ENCODE results near the gene EPB41L4B.

Gene EPB41L4B

DNA sequence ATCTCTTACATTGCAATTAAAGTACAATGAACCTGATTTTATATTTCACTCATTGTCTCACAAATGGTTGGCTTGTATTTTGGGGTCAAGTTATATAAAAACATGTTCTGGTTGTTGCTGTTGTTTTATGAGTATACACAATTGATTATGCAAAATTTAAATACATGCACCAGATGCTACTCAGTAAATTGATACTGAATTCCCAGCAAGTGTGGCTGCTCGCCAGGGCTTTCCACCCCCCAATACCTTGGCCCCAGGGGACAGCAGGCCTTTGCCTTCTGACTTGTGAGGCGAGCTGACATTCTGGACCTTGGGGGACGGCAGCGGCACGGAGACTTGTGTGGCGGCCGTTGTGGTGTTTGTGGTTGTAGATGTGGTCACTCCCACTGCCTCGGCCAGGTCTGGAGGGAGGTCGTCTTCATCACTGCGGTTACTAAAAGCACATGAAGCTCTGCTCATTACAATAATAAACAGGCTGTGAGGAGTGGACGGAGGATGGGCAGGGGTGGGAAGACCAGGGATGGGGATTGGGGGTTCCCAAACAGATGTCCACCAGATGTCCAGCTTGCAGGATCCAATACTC is 126.8 kb downstream of the EPB41L4B start:
- Histone ChIP-seq H2AFZ (ENCODE audit: low read depth, low read length) (no peak overlapping the region), H3K27me3 (ENCODE audit: control insufficient read depth in 1 of 2, insufficient read depth in 1 of 2, low read length in 2 of 2) (peaks cover 5 to 36% of the 10 kb centered on the region in 2 experiments), H2BK15ac (ENCODE audit: low read depth, poor library complexity, severe bottlenecking) (no peak overlapping the region), H3K9ac (ENCODE audit: low read length) (no peak overlapping the region), H2BK12ac (ENCODE audit: low read length in 2 of 2) (no peak overlapping the region), H3K18ac (ENCODE audit: low read depth in 1 of 2, low read length in 2 of 2) (no peak overlapping the region), H2BK120ac (ENCODE audit: low read depth, low read length) (no peak overlapping the region), H4K91ac (ENCODE audit: low read length) (no peak overlapping the region), H3K36me3 (ENCODE audit: control insufficient read depth in 1 of 2, insufficient read depth in 2 of 2, low read depth in 1 of 2, low read length in 2 of 2) (no peaks in the 10 kb centered on the region), H3K14ac (ENCODE audit: low read length in 2 of 2) (no peak overlapping the region), H3K27ac (ENCODE audit: low read length, poor library complexity, severe bottlenecking) (no peak overlapping the region), H2AK5ac (ENCODE audit: low read length, severe bottlenecking) (no peak overlapping the region), H2BK5ac (ENCODE audit: low read depth, low read length, poor library complexity, severe bottlenecking) (no peak overlapping the region), H3K4ac (ENCODE audit: low read depth in 1 of 2, low read length in 2 of 2) (no peak overlapping the region), H3K4me3 (ENCODE audit: insufficient read depth in 1 of 2, low read depth in 1 of 2, low read length in 2 of 2) (no peak overlapping the region), H3K79me1 (replicated peaks; ENCODE audit: low read length, poor library complexity, severe bottlenecking) (no peaks in the 10 kb centered on the region), H3K4me1 (ENCODE audit: control insufficient read depth, insufficient read depth, low read depth, low read length) (no peaks in the 10 kb centered on the region), H3K4me2 (ENCODE audit: low read length, poor library complexity, severe bottlenecking) (no peak overlapping the region), H3K23ac (ENCODE audit: low read length in 2 of 2) (no peak overlapping the region), H4K8ac (ENCODE audit: low read length) (no peak overlapping the region), H3K9me3 (ENCODE audit: control insufficient read depth, low read length) (no peaks in the 10 kb centered on the region)
- no peak for DNase-seq
- 82% methylated on average over 9 of the region's 11 CpGs for whole genome bisulfite sequencing

DNA sequence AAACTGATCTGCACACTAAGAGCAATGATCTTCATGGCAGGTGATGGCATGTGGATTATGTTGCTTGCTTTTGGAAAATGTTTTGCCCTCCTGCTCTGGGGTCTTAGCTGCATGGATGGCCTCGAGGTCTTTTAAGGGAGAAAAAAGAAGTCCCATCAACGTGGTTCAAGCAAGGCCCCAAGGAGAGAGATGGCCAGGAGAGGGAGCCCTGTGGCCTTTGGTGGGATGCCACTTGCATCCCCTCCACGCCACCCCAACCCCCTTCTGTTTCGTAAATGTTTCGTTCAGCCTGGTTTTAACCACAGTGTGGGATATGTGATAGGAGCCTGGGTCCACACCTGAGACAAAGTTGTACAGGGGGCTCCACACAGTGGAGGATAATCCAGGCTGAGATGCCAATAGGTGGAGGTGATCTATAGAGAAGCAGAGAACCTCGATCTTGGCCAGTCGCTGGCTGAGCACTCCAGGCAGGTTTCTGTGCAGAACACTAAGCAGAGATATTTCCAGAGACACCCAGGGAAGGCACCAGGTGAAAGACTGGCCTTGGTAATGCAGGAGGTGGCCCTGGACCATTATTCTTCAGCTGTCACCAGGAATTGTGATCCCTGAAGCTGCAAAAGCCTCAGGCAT is 128.0 kb downstream of the EPB41L4B start:
- Histone ChIP-seq H3K23ac (ENCODE audit: low read length in 2 of 2) (no peak overlapping the region), H4K91ac (ENCODE audit: low read length) (no peak overlapping the region), H3K4ac (ENCODE audit: low read depth in 1 of 2, low read length in 2 of 2) (no peak overlapping the region), H3K18ac (ENCODE audit: low read depth in 1 of 2, low read length in 2 of 2) (no peak overlapping the region), H2BK5ac (ENCODE audit: low read depth, low read length, poor library complexity, severe bottlenecking) (no peak overlapping the region), H3K9me3 (ENCODE audit: control insufficient read depth, low read length) (no peaks in the 10 kb centered on the region), H3K4me3 (ENCODE audit: insufficient read depth in 1 of 2, low read depth in 1 of 2, low read length in 2 of 2) (no peak overlapping the region), H3K27ac (ENCODE audit: low read length, poor library complexity, severe bottlenecking) (no peak overlapping the region), H3K79me1 (replicated peaks; ENCODE audit: low read length, poor library complexity, severe bottlenecking) (no peaks in the 10 kb centered on the region), H2AK5ac (ENCODE audit: low read length, severe bottlenecking) (no peak overlapping the region), H2BK15ac (ENCODE audit: low read depth, poor library complexity, severe bottlenecking) (no peak overlapping the region), H4K8ac (ENCODE audit: low read length) (no peak overlapping the region), H3K27me3 (ENCODE audit: control insufficient read depth in 1 of 2, insufficient read depth in 1 of 2, low read length in 2 of 2) (peaks cover 5 to 35% of the 10 kb centered on the region in 2 experiments), H2AFZ (ENCODE audit: low read depth, low read length) (no peak overlapping the region), H2BK12ac (ENCODE audit: low read length in 2 of 2) (no peak overlapping the region), H3K4me1 (ENCODE audit: control insufficient read depth, insufficient read depth, low read depth, low read length) (no peaks in the 10 kb centered on the region), H3K9ac (ENCODE audit: low read length) (no peak overlapping the region), H3K4me2 (ENCODE audit: low read length, poor library complexity, severe bottlenecking) (no peak overlapping the region), H3K36me3 (ENCODE audit: control insufficient read depth in 1 of 2, insufficient read depth in 2 of 2, low read depth in 1 of 2, low read length in 2 of 2) (no peaks in the 10 kb centered on the region), H2BK120ac (ENCODE audit: low read depth, low read length) (no peak overlapping the region), H3K14ac (ENCODE audit: low read length in 2 of 2) (no peak overlapping the region)
- 51% methylated on average over 6 of the region's 7 CpGs for WGBS
- no peak for DNase-seq

DNA sequence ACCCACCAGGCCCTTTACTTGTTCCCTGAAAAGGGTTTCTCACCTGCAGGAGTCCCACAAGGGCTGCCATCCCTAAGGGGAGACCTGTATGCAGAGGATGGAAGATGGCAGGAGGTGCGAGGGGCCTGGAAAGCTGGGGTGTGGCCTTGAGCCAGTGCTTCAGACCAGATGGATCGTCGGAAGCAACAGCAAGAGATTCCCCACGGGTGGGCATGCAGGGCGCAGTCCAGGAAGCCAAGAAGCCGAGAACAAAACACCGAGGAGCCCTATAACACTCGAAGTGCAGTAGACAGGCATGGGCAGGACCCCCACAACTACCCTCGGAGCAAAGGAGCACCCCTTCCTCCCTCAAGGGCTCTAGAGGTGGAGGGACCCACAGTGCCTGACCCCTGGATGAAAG is 129.1 kb downstream of the EPB41L4B start:
- no peak overlapping the region for H4K8ac ChIP-seq (ENCODE audit: low read length)
- no peak overlapping the region for H3K18ac ChIP-seq (ENCODE audit: low read depth in 1 of 2, low read length in 2 of 2)
- H3K4ac ChIP-seq (ENCODE audit: low read depth in 1 of 2, low read length in 2 of 2) = no peak overlapping the region
- no peaks in the 10 kb centered on the region for H3K79me1 ChIP-seq (replicated peaks; ENCODE audit: low read length, poor library complexity, severe bottlenecking)
- H3K4me2 ChIP-seq (ENCODE audit: low read length, poor library complexity, severe bottlenecking) = no peak overlapping the region
- no peak overlapping the region for H2AK5ac ChIP-seq (ENCODE audit: low read length, severe bottlenecking)
- no peak overlapping the region for H2BK5ac ChIP-seq (ENCODE audit: low read depth, low read length, poor library complexity, severe bottlenecking)
- peaks cover 5 to 38% of the 10 kb centered on the region in 2 experiments for H3K27me3 ChIP-seq (ENCODE audit: control insufficient read depth in 1 of 2, insufficient read depth in 1 of 2, low read length in 2 of 2)
- no peak overlapping the region for H3K14ac ChIP-seq (ENCODE audit: low read length in 2 of 2)
- no peak overlapping the region for H3K27ac ChIP-seq (ENCODE audit: low read length, poor library complexity, severe bottlenecking)
- 88% methylated on average over 9 of the region's 9 CpGs for WGBS
- H2BK15ac ChIP-seq (ENCODE audit: low read depth, poor library complexity, severe bottlenecking) = no peak overlapping the region
- H3K4me3 ChIP-seq (ENCODE audit: insufficient read depth in 1 of 2, low read depth in 1 of 2, low read length in 2 of 2) = no peak overlapping the region
- H2BK12ac ChIP-seq (ENCODE audit: low read length in 2 of 2) = no peak overlapping the region
- H2AFZ ChIP-seq (ENCODE audit: low read depth, low read length) = no peak overlapping the region
- H3K36me3 ChIP-seq (ENCODE audit: control insufficient read depth in 1 of 2, insufficient read depth in 2 of 2, low read depth in 1 of 2, low read length in 2 of 2) = no peaks in the 10 kb centered on the region
- no peak overlapping the region for H4K91ac ChIP-seq (ENCODE audit: low read length)
- H3K4me1 ChIP-seq (ENCODE audit: control insufficient read depth, insufficient read depth, low read depth, low read length) = no peaks in the 10 kb centered on the region
- DNase-seq = no peak
- H2BK120ac ChIP-seq (ENCODE audit: low read depth, low read length) = no peak overlapping the region
- H3K9ac ChIP-seq (ENCODE audit: low read length) = no peak overlapping the region
- no peaks in the 10 kb centered on the region for H3K9me3 ChIP-seq (ENCODE audit: control insufficient read depth, low read length)
- no peak overlapping the region for H3K23ac ChIP-seq (ENCODE audit: low read length in 2 of 2)

DNA sequence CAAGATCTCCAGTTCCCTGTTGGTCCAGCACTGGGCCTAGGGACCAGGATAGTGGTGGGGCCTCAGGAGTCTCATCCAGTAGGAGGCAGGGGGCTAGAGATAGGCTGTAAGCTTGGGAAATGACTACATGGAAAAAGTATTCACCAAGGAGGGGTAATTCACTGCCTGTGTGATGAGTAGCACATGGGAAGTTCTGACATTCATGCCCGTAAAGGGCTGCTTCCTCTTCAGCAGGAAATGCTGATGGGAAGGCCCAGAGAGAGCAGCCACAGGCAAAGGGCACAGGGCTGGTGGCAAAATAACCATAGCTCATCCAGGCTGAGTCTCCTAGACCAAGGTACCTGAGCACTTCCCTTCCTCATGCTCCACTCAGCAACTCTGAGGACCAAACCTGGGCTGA is 130.7 kb downstream of the EPB41L4B start:
- Histone ChIP-seq H3K4me2 (ENCODE audit: low read length, poor library complexity, severe bottlenecking) (no peak overlapping the region), H3K23ac (ENCODE audit: low read length in 2 of 2) (no peak overlapping the region), H3K18ac (ENCODE audit: low read depth in 1 of 2, low read length in 2 of 2) (no peak overlapping the region), H2BK12ac (ENCODE audit: low read length in 2 of 2) (no peak overlapping the region), H3K4me1 (ENCODE audit: control insufficient read depth, insufficient read depth, low read depth, low read length) (no peaks in the 10 kb centered on the region), H3K9ac (ENCODE audit: low read length) (no peak overlapping the region), H3K36me3 (ENCODE audit: control insufficient read depth in 1 of 2, insufficient read depth in 2 of 2, low read depth in 1 of 2, low read length in 2 of 2) (no peaks in the 10 kb centered on the region), H3K4ac (ENCODE audit: low read depth in 1 of 2, low read length in 2 of 2) (no peak overlapping the region), H2AK5ac (ENCODE audit: low read length, severe bottlenecking) (no peak overlapping the region), H4K8ac (ENCODE audit: low read length) (no peak overlapping the region), H3K79me1 (replicated peaks; ENCODE audit: low read length, poor library complexity, severe bottlenecking) (no peaks in the 10 kb centered on the region), H3K9me3 (ENCODE audit: control insufficient read depth, low read length) (no peaks in the 10 kb centered on the region), H3K27ac (ENCODE audit: low read length, poor library complexity, severe bottlenecking) (no peak overlapping the region), H2BK5ac (ENCODE audit: low read depth, low read length, poor library complexity, severe bottlenecking) (no peak overlapping the region), H3K27me3 (ENCODE audit: control insufficient read depth in 1 of 2, insufficient read depth in 1 of 2, low read length in 2 of 2) (peaks cover 9 to 49% of the 10 kb centered on the region in 2 experiments), H2BK15ac (ENCODE audit: low read depth, poor library complexity, severe bottlenecking) (no peak overlapping the region), H2AFZ (ENCODE audit: low read depth, low read length) (no peak overlapping the region), H2BK120ac (ENCODE audit: low read depth, low read length) (no peak overlapping the region), H3K14ac (ENCODE audit: low read length in 2 of 2) (no peak overlapping the region), H3K4me3 (ENCODE audit: insufficient read depth in 1 of 2, low read depth in 1 of 2, low read length in 2 of 2) (no peak overlapping the region), H4K91ac (ENCODE audit: low read length) (no peak overlapping the region)
- DNase-seq = no peak
- WGBS = 41% methylated on average over 1 of the region's 1 CpG

All from mesenchymal stem cell (in vitro differentiated cells and primary cell).